HEK293 (cell line): Measurements from ENCODE around the gene EYS.

Source experiments
- CTCF ChIA-PET: fragments of 350-600 bp; formaldehyde crosslinking; extraction: SDS; loops from one replicate; lab custom pipeline; 2021; ENCODE audit warnings: antibody characterized with exemption; lab: Yijun Ruan, JAX
- POLR2A ChIA-PET: fragments of 300-600 bp; formaldehyde crosslinking; extraction: SDS; loops from one replicate; lab custom pipeline; 2020; ENCODE audit warnings: antibody characterized with exemption, inconsistent platforms; lab: Yijun Ruan, JAX
- H3K27ac ChIP-seq: fragments of 200-500 bp; sonication (Bioruptor generic); 2 replicates; pipeline ENCODE4 v1.5.1; 2014; ENCODE audit warnings: low read depth, low read length, control low read depth, inconsistent platforms; ENCODE audit errors: extremely low read depth
- H3K36me3 ChIP-seq, 2 experiments: fragments of 200-500 bp in 1 of 2; sonication (Bioruptor generic) in 1 of 2; 1 replicate in 1 of 2; 2 replicates in 1 of 2; pipeline ENCODE4 v1.5.1; 2014 to 2017; ENCODE audit warnings: inconsistent platforms in 2 of 2, low read length in 2 of 2; ENCODE audit not compliant: control insufficient read depth in 2 of 2, insufficient read depth in 1 of 2
- H3K4me1 ChIP-seq: fragments of 200-500 bp; sonication (Bioruptor generic); 2 replicates; pipeline ENCODE4 v1.5.1; 2014; ENCODE audit warnings: mild to moderate bottlenecking, low read length, inconsistent platforms; ENCODE audit not compliant: control insufficient read depth, insufficient read depth
- H3K4me3 ChIP-seq: 2 replicates; pipeline ENCODE4 v1.5.1; 2011; ENCODE audit warnings: low read depth, mild to moderate bottlenecking, control low read depth, low read length, moderate library complexity
- H3K9me3 ChIP-seq: fragments of 200-500 bp; sonication (Bioruptor generic); 2 replicates; pipeline ENCODE4 v1.5.1; 2014; ENCODE audit warnings: low read depth, low read length, inconsistent platforms; ENCODE audit not compliant: control insufficient read depth, insufficient read depth
- HIC1 ChIP-seq: fragments of 450-650 bp; formaldehyde crosslinking; IDR thresholded peaks from 2 replicates; pipeline ENCODE4 v1.5.1; 2016; ENCODE audit warnings: missing biosample characterization, missing genetic modification characterization
- INSM2 ChIP-seq: fragments of 450-650 bp; formaldehyde crosslinking; IDR thresholded peaks from 2 replicates; pipeline ENCODE4 v1.5.1; 2016; ENCODE audit warnings: missing biosample characterization, missing genetic modification characterization
- PRDM6 ChIP-seq: fragments of 450-650 bp; formaldehyde crosslinking; IDR thresholded peaks from 2 replicates; pipeline ENCODE4 v1.5.1; 2017; ENCODE audit warnings: missing biosample characterization, missing genetic modification characterization
- RBAK ChIP-seq: fragments of 450-650 bp; formaldehyde crosslinking; IDR thresholded peaks from 2 replicates; pipeline ENCODE4 v1.5.1; 2016; ENCODE audit warnings: missing biosample characterization, missing genetic modification characterization
- SP2 ChIP-seq: fragments of 450-650 bp; formaldehyde crosslinking; IDR thresholded peaks from 2 replicates; pipeline ENCODE4 v1.5.1; 2016; ENCODE audit warnings: missing biosample characterization, missing genetic modification characterization
- TCF7L2 ChIP-seq: IDR thresholded peaks from 2 replicates; pipeline ENCODE4 v1.6.1; 2011; ENCODE audit warnings: low read depth, mild to moderate bottlenecking, inconsistent platforms, low read length, moderate library complexity, borderline replicate concordance
- ZFHX2 ChIP-seq: fragments of 450-650 bp; formaldehyde crosslinking; conservative IDR thresholded peaks from 2 replicates; pipeline ENCODE4 v1.5.1; 2016; ENCODE audit warnings: missing biosample characterization, missing genetic modification characterization
- ZFP37 ChIP-seq: fragments of 450-650 bp; formaldehyde crosslinking; IDR thresholded peaks from 2 replicates; pipeline ENCODE4 v1.5.1; 2016; ENCODE audit warnings: missing biosample characterization, missing genetic modification characterization
- ZFP41 ChIP-seq: fragments of 450-650 bp; formaldehyde crosslinking; IDR thresholded peaks from 2 replicates; pipeline ENCODE4 v1.5.1; 2016; ENCODE audit warnings: missing biosample characterization, missing genetic modification characterization, borderline replicate concordance
- ZNF121 ChIP-seq: fragments of 450-650 bp; formaldehyde crosslinking; IDR thresholded peaks from 2 replicates; pipeline ENCODE4 v1.5.1; 2016; ENCODE audit warnings: missing biosample characterization, missing genetic modification characterization
- ZNF155 ChIP-seq: fragments of 450-650 bp; formaldehyde crosslinking; IDR thresholded peaks from 2 replicates; pipeline ENCODE4 v1.5.1; 2016; ENCODE audit warnings: missing biosample characterization, missing genetic modification characterization
- ZNF169 ChIP-seq: fragments of 450-650 bp; formaldehyde crosslinking; IDR thresholded peaks from 2 replicates; pipeline ENCODE4 v1.5.1; 2016; ENCODE audit warnings: missing biosample characterization, missing genetic modification characterization
- ZNF174 ChIP-seq: fragments of 450-650 bp; formaldehyde crosslinking; IDR thresholded peaks from 2 replicates; pipeline ENCODE4 v1.5.0; 2017; ENCODE audit warnings: missing biosample characterization, mild to moderate bottlenecking, missing genetic modification characterization
- ZNF24 ChIP-seq: fragments of 450-650 bp; formaldehyde crosslinking; IDR thresholded peaks from 2 replicates; pipeline ENCODE4 v1.5.1; 2016; ENCODE audit warnings: missing biosample characterization, missing genetic modification characterization
- ZNF280C ChIP-seq: fragments of 450-650 bp; formaldehyde crosslinking; IDR thresholded peaks from 2 replicates; pipeline ENCODE4 v1.5.1; 2016; ENCODE audit warnings: missing biosample characterization, missing genetic modification characterization
- ZNF324 ChIP-seq: fragments of 450-650 bp; formaldehyde crosslinking; IDR thresholded peaks from 2 replicates; pipeline ENCODE4 v1.5.1; 2016; ENCODE audit warnings: missing biosample characterization, missing genetic modification characterization
- ZNF404 ChIP-seq: fragments of 450-650 bp; formaldehyde crosslinking; IDR thresholded peaks from 2 replicates; pipeline ENCODE4 v1.5.1; 2017; ENCODE audit warnings: missing biosample characterization, missing genetic modification characterization
- ZNF501 ChIP-seq: fragments of 450-650 bp; formaldehyde crosslinking; IDR thresholded peaks from 2 replicates; pipeline ENCODE4 v1.5.1; 2016; ENCODE audit warnings: missing biosample characterization, missing genetic modification characterization
- ZNF510 ChIP-seq: fragments of 450-650 bp; formaldehyde crosslinking; IDR thresholded peaks from 2 replicates; pipeline ENCODE4 v1.5.1; 2018; ENCODE audit warnings: mild to moderate bottlenecking, missing genetic modification characterization, missing biosample characterization; ENCODE audit not compliant: insufficient replicate concordance
- ZNF513 ChIP-seq: fragments of 450-650 bp; IDR thresholded peaks from 2 replicates; pipeline ENCODE4 v1.5.1; 2018; ENCODE audit warnings: missing biosample characterization, missing genetic modification characterization
- ZNF548 ChIP-seq: fragments of 450-650 bp; formaldehyde crosslinking; IDR thresholded peaks from 2 replicates; pipeline ENCODE4 v1.5.1; 2016; ENCODE audit warnings: missing biosample characterization, missing genetic modification characterization
- ZNF561 ChIP-seq: fragments of 450-650 bp; IDR thresholded peaks from 2 replicates; pipeline ENCODE4 v1.5.1; 2018; ENCODE audit warnings: missing biosample characterization, missing genetic modification characterization, borderline replicate concordance
- ZNF624 ChIP-seq: fragments of 450-650 bp; formaldehyde crosslinking; IDR thresholded peaks from 2 replicates; pipeline ENCODE4 v1.5.1; 2017; ENCODE audit warnings: missing biosample characterization, missing genetic modification characterization
- ZNF701 ChIP-seq: fragments of 450-650 bp; formaldehyde crosslinking; IDR thresholded peaks from 2 replicates; pipeline ENCODE4 v1.5.1; 2016; ENCODE audit warnings: missing biosample characterization, missing genetic modification characterization
- ZNF747 ChIP-seq: fragments of 450-650 bp; formaldehyde crosslinking; IDR thresholded peaks from 2 replicates; pipeline ENCODE4 v1.5.1; 2016; ENCODE audit warnings: missing biosample characterization, missing genetic modification characterization

Gene EYS

GRCh38 chr6:64680446-64680845 is 1026.6 kb downstream of the EYS start:
- CTCF ChIA-PET = no interaction called here
- H3K4me1 ChIP-seq = no peaks in the 10 kb centered on the region
- H3K27ac ChIP-seq = no peak overlapping the region
- no peaks in the 10 kb centered on the region for H3K36me3 ChIP-seq
- TF ChIP-seq RBAK (tag by site-specific recombination) = no peak
- no peaks in the 10 kb centered on the region for H3K9me3 ChIP-seq
- POLR2A ChIA-PET = no interaction called here
- H3K4me3 ChIP-seq = no peak overlapping the region

- Histone ChIP-seq H3K4me1 (no peaks in the 10 kb centered on the region), H3K9me3 (no peaks in the 10 kb centered on the region), H3K4me3 (no peak overlapping the region), H3K27ac (no peak overlapping the region), H3K36me3 (no peaks in the 10 kb centered on the region)
- ChIA-PET CTCF (interaction anchor here (0.7 kb wide), 1 partner anchor 1923 kb away, joined by 6 read pairs; no protein-coding TSS in a partner anchor), POLR2A (no interaction called here)
- TF ChIP-seq ZNF24 (tag by site-specific recombination) (no peak), ZNF155 (tag by site-specific recombination) (no peak), ZNF280C (tag by site-specific recombination) (no peak), ZNF501 (tag by site-specific recombination) (no peak), ZNF701 (tag by site-specific recombination) (no peak), ZNF624 (no peak)
Observed at GRCh38 chr6:64679416-64679815, 1027.6 kb downstream of the EYS start.

GRCh38 chr6:64672651-64673050 is 1034.4 kb downstream of the EYS start:
- Histone ChIP-seq H3K36me3 (no peaks in the 10 kb centered on the region), H3K4me3 (no peak overlapping the region), H3K27ac (no peak overlapping the region), H3K4me1 (no peaks in the 10 kb centered on the region), H3K9me3 (no peaks in the 10 kb centered on the region)
- CTCF ChIA-PET = no interaction called here
- TF ChIP-seq ZNF548 (tag by site-specific recombination) = no peak
- TF ChIP-seq SP2 (tag by site-specific recombination) = no peak
- TF ChIP-seq ZFHX2 = no peak
- no peak for TF ChIP-seq ZNF513 (tag by site-specific recombination)
- no peak for TF ChIP-seq ZNF324
- no peak for TF ChIP-seq INSM2 (tag by site-specific recombination)
- no peak for TF ChIP-seq ZNF510 (tag by site-specific recombination)
- no peak for TF ChIP-seq TCF7L2
- no peak for TF ChIP-seq ZNF747
- no peak for TF ChIP-seq ZFP41 (tag by site-specific recombination)
- TF ChIP-seq ZFP37 = no peak
- no peak for TF ChIP-seq ZNF169 (tag by site-specific recombination)
- no peak for TF ChIP-seq HIC1 (tag by site-specific recombination)
- no peak for TF ChIP-seq ZNF561 (tag by site-specific recombination)
- no peak for TF ChIP-seq ZNF174
- no peak for TF ChIP-seq ZNF121 (tag by site-specific recombination)
- TF ChIP-seq ZNF404 (tag by site-specific recombination) = no peak
- TF ChIP-seq PRDM6 (tag by site-specific recombination) = no peak
- POLR2A ChIA-PET = no interaction called here
